HK-2 (cell line): ENCODE measurements around the gene ZBTB20.

Source experiments
- DNase-seq: peaks from one replicate; pipeline ENCODE4 v3.0.0-alpha.2; 2018; ENCODE audit not compliant: unreplicated experiment

Gene ZBTB20

GRCh38 chr3:114408736-114409670 is 738.1 kb downstream of the ZBTB20 start:
- no peak for DNase-seq

- no peak for DNase-seq
Measured at GRCh38 chr3:114406922-114407321, 740.2 kb downstream of the ZBTB20 start.

GRCh38 chr3:114406286-114406685 is 740.8 kb downstream of the ZBTB20 start:
- no peak for DNase-seq

- no peak for DNase-seq
Measured at GRCh38 chr3:114405202-114405990, 741.7 kb downstream of the ZBTB20 start.

GRCh38 chr3:114404590-114404989 is 742.5 kb downstream of the ZBTB20 start:
- DNase-seq, result no peak

- no peak for DNase-seq
Measured at GRCh38 chr3:114402838-114403237, 744.2 kb downstream of the ZBTB20 start.

- no peak for DNase-seq
Measured at GRCh38 chr3:114401346-114401745, 745.7 kb downstream of the ZBTB20 start.

- DNase-seq, result no peak
Measured at GRCh38 chr3:114400371-114400770, 746.7 kb downstream of the ZBTB20 start.

- DNase-seq, result no peak
Measured at GRCh38 chr3:114394551-114394950, 752.5 kb downstream of the ZBTB20 start.

GRCh38 chr3:114393367-114394072 is 753.6 kb downstream of the ZBTB20 start:
- DNase-seq, result no peak

- DNase-seq, result no peak
Measured at GRCh38 chr3:114392831-114393230, 754.3 kb downstream of the ZBTB20 start.

GRCh38 chr3:114389156-114389555 is 757.9 kb downstream of the ZBTB20 start:
- no peak for DNase-seq

GRCh38 chr3:114384558-114384903 is 762.6 kb downstream of the ZBTB20 start:
- no peak for DNase-seq

GRCh38 chr3:114383875-114384557 is 763.1 kb downstream of the ZBTB20 start:
- DNase-seq, result peak; percentile 58

GRCh38 chr3:114380233-114380651 is 766.8 kb downstream of the ZBTB20 start:
- no peak for DNase-seq

- DNase-seq, result no peak
Measured at GRCh38 chr3:114379266-114379665, 767.8 kb downstream of the ZBTB20 start.

GRCh38 chr3:114378760-114379159 is 768.3 kb downstream of the ZBTB20 start:
- DNase-seq, result no peak

GRCh38 chr3:114377426-114377825 is 769.7 kb downstream of the ZBTB20 start:
- no peak for DNase-seq

GRCh38 chr3:114376516-114377185 is 770.4 kb downstream of the ZBTB20 start:
- DNase-seq, result no peak

GRCh38 chr3:114375608-114376421 is 771.3 kb downstream of the ZBTB20 start:
- DNase-seq, result no peak
